DND-41 (cell line): ENCODE results near the gene PCDH7.

ENCODE experiments used
- ATAC-seq: fragments of 200-7000 bp; cut with Tn5 transposase; 3 replicates; pipeline ENCODE4 v1.9.1; 2021; ENCODE audit warnings: low read depth; ENCODE audit not compliant: insufficient read depth
- DNase-seq: peaks from one replicate; pipeline ENCODE4 v3.0.0-alpha.2; 2020
- H2AFZ ChIP-seq: 2 replicates; pipeline ENCODE4 v1.6.0; 2012; ENCODE audit warnings: low read depth, low read length
- H3K27ac ChIP-seq: 2 replicates; pipeline ENCODE4 v1.5.1; 2012; ENCODE audit warnings: low read length, inconsistent platforms
- H3K27me3 ChIP-seq: fragments of 200-600 bp; sonication (generic); 2 replicates; pipeline ENCODE4 v1.6.0; 2012; ENCODE audit warnings: low read length, mild to moderate bottlenecking, inconsistent platforms; ENCODE audit not compliant: insufficient read depth, poor library complexity
- H3K36me3 ChIP-seq: 2 replicates; pipeline ENCODE4 v1.5.1; 2012; ENCODE audit warnings: low read length, inconsistent platforms; ENCODE audit not compliant: insufficient read depth
- H3K4me1 ChIP-seq: 2 replicates; pipeline ENCODE4 v1.5.1; 2012; ENCODE audit warnings: mild to moderate bottlenecking, low read length; ENCODE audit not compliant: insufficient read depth
- H3K4me2 ChIP-seq: 2 replicates; pipeline ENCODE4 v1.6.0; 2012; ENCODE audit warnings: mild to moderate bottlenecking, moderate library complexity, low read length, inconsistent platforms; ENCODE audit not compliant: insufficient read depth
- H3K4me3 ChIP-seq, 2 experiments: fragments of 200-600 bp in 1 of 2; shearing (Covaris generic) in 1 of 2; 2 replicates each; pipeline ENCODE4 v1.5.1; 2012 to 2016; ENCODE audit warnings: inconsistent platforms in 2 of 2, low read length in 2 of 2, mild to moderate bottlenecking in 2 of 2, low read depth in 1 of 2, moderate library complexity in 1 of 2
- H3K79me2 ChIP-seq: 2 replicates; pipeline ENCODE4 v1.6.0; 2012; ENCODE audit warnings: low read length, inconsistent platforms; ENCODE audit not compliant: insufficient read depth
- H3K9ac ChIP-seq: 2 replicates; pipeline ENCODE4 v1.6.0; 2012; ENCODE audit warnings: low read depth, mild to moderate bottlenecking, inconsistent platforms, low read length, moderate library complexity
- H3K9me3 ChIP-seq: 2 replicates; pipeline ENCODE4 v1.5.1; 2012; ENCODE audit warnings: low read length, moderate library complexity, mild to moderate bottlenecking, inconsistent platforms; ENCODE audit not compliant: insufficient read depth, severe bottlenecking
- H4K20me1 ChIP-seq: 2 replicates; pipeline ENCODE4 v1.6.0; 2012; ENCODE audit warnings: low read length; ENCODE audit not compliant: insufficient read depth
- CTCF ChIP-seq: IDR thresholded peaks from 2 replicates; pipeline ENCODE4 v1.5.1; 2012; ENCODE audit warnings: borderline replicate concordance, low read length, moderate library complexity, mild to moderate bottlenecking; ENCODE audit not compliant: poor library complexity, severe bottlenecking; ENCODE audit errors: extremely low read depth
- EZH2 ChIP-seq: IDR thresholded peaks from 3 replicates; pipeline ENCODE4 v1.6.1; 2012; ENCODE audit warnings: borderline replicate concordance, low read depth, mild to moderate bottlenecking, moderate library complexity, low read length, inconsistent platforms; ENCODE audit not compliant: severe bottlenecking

The PCDH7 gene

GRCh38 chr4:30727409-30727808 is 7.2 kb downstream of the PCDH7 start:
- Histone ChIP-seq H2AFZ (no peak overlapping the region), H3K36me3 (no peaks in the 10 kb centered on the region), H3K4me1 (no peaks in the 10 kb centered on the region), H3K27ac (no peak overlapping the region), H4K20me1 (no peaks in the 10 kb centered on the region), H3K9ac (no peak overlapping the region), H3K4me2 (no peak overlapping the region), H3K4me3 (no peak overlapping the region), H3K79me2 (no peaks in the 10 kb centered on the region), H3K27me3 (no peaks in the 10 kb centered on the region), H3K9me3 (peaks cover 6% of the 10 kb centered on the region)
- TF ChIP-seq CTCF (no peak), EZH2 (no peak)
- ATAC-seq (no peak), DNase-seq (no peak)

- no peak overlapping the region for H2AFZ ChIP-seq
These were observed 8.1 kb downstream of the PCDH7 start for GRCh38 chr4:30728311-30728710.

GRCh38 chr4:30743897-30744296 is 23.7 kb downstream of the PCDH7 start:
- no peaks in the 10 kb centered on the region for H3K27me3 ChIP-seq
- H3K4me2 ChIP-seq: no peak overlapping the region
- H3K27ac ChIP-seq: no peak overlapping the region
- H3K79me2 ChIP-seq: no peaks in the 10 kb centered on the region
- H3K4me3 ChIP-seq: no peak overlapping the region
- H2AFZ ChIP-seq: no peak overlapping the region
- TF ChIP-seq EZH2: no peak
- TF ChIP-seq CTCF: no peak
- no peaks in the 10 kb centered on the region for H3K36me3 ChIP-seq
- ATAC-seq (no peak), DNase-seq (no peak)
- H3K4me1 ChIP-seq: no peaks in the 10 kb centered on the region
- no peaks in the 10 kb centered on the region for H3K9me3 ChIP-seq
- H3K9ac ChIP-seq: no peak overlapping the region
- no peaks in the 10 kb centered on the region for H4K20me1 ChIP-seq

More at GRCh38 chr4:30728311-30728710, 8.1 kb downstream of the PCDH7 start:
- DNase-seq (no peak), ATAC-seq (no peak)
- TF ChIP-seq EZH2 (no peak), CTCF (no peak)
- H3K27ac ChIP-seq: no peak overlapping the region
- no peak overlapping the region for H3K4me3 ChIP-seq
- H3K4me1 ChIP-seq: no peaks in the 10 kb centered on the region
- no peaks in the 10 kb centered on the region for H4K20me1 ChIP-seq
- H3K4me2 ChIP-seq: no peak overlapping the region
- no peaks in the 10 kb centered on the region for H3K79me2 ChIP-seq
- H3K9ac ChIP-seq: no peak overlapping the region
- peaks cover under 1% of the 10 kb centered on the region for H3K9me3 ChIP-seq
- no peaks in the 10 kb centered on the region for H3K27me3 ChIP-seq
- no peaks in the 10 kb centered on the region for H3K36me3 ChIP-seq

- TF ChIP-seq CTCF (no peak), EZH2 (no peak)
- no peaks in the 10 kb centered on the region for H3K9me3 ChIP-seq
- no peaks in the 10 kb centered on the region for H3K36me3 ChIP-seq
- no peak for ATAC-seq
- no peak overlapping the region for H2AFZ ChIP-seq
- no peak overlapping the region for H3K4me2 ChIP-seq
- H3K4me3 ChIP-seq: no peak overlapping the region
- H3K4me1 ChIP-seq: no peaks in the 10 kb centered on the region
- H3K27me3 ChIP-seq: no peaks in the 10 kb centered on the region
- H3K27ac ChIP-seq: no peak overlapping the region
- no peaks in the 10 kb centered on the region for H3K79me2 ChIP-seq
- no peak overlapping the region for H3K9ac ChIP-seq
- no peak for DNase-seq
- no peaks in the 10 kb centered on the region for H4K20me1 ChIP-seq
These were observed 24.2 kb downstream of the PCDH7 start for GRCh38 chr4:30744386-30744785.
